SKM-1 (cell line): ENCODE measurements around the gene C10orf62.

Experiments
- DNase-seq: peaks from one replicate; lab custom pipeline; 2025; ENCODE audit not compliant: unreplicated experiment; lab: John Stamatoyannopoulos, UW

The C10orf62 gene

GRCh38 chr10:97584060-97584797 lies 5.3 kb upstream of the C10orf62 start, which contains the start of gene HOGA1:
HOGA1 (plus strand) TSS chr10:97584389; CDS start chr10:97584704, 315 bp downstream.
- no peak for DNase-seq

- DNase-seq: no peak
Observed at GRCh38 chr10:97584798-97585438, 4.6 kb upstream of the C10orf62 start.

GRCh38 chr10:97585439-97585811 lies 4.1 kb upstream of the C10orf62 start:
- no peak for DNase-seq

DNA sequence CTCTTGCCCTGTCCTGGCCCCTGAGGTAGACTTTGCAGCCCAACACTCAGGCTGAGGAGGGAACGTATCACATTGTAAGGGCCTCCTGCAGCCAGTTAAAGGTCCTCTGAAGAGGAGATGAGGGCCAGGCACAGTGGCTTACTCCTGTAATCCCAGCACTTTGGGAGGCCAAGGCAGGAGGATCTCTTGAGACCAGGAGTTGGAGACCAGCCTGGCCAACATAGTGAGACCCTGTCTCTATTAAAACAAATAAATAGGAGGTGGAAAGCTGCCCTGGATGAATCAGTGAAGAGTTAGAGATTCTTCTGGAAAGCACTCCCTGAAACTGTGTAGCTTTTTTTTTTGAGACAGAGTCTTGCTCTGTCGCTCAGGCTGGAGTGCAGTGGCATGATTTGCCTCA lies 2.3 kb upstream of the C10orf62 start:
- DNase-seq: no peak

DNA sequence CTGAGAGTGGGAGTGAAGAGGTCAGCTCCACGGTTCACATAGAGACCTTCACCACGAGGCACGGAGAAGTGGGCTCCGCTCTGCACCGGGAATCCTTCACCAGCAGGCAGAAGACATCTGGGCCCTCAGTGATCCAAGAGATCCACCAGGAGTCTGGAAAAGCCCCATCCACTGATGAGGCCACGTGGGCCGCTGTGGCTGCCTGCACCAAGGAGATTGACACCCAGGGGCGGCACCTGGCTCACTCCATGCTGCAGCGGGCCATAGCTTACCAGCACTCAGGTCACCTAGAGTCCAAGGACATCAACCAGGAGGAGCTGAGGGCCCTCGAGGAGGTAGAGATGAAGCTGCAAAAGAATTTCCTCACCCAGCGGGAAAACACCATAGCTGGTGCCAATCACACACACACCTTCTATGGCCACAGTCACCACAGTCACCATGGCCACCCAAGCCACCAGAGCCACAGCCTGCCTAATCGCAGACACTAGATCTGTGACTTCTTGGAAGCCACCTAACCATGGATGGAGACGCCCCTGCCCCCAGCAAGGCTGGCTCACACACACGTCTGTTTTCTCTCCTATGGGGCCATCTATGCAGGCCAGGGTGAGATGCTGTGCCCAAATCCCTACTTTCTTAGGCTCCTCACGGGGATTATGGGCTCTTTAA lies 694 bp downstream of the C10orf62 start:
- no peak for DNase-seq

- DNase-seq: no peak
Observed at GRCh38 chr10:97590748-97591495, 1.4 kb downstream of the C10orf62 start.

GRCh38 chr10:97593421-97593820 lies 3.9 kb downstream of the C10orf62 start:
- no peak for DNase-seq

GRCh38 chr10:97596101-97597082 lies 6.9 kb downstream of the C10orf62 start:
- DNase-seq: no peak

- no peak for DNase-seq
Observed at GRCh38 chr10:97597778-97598177, 8.3 kb downstream of the C10orf62 start.

DNA sequence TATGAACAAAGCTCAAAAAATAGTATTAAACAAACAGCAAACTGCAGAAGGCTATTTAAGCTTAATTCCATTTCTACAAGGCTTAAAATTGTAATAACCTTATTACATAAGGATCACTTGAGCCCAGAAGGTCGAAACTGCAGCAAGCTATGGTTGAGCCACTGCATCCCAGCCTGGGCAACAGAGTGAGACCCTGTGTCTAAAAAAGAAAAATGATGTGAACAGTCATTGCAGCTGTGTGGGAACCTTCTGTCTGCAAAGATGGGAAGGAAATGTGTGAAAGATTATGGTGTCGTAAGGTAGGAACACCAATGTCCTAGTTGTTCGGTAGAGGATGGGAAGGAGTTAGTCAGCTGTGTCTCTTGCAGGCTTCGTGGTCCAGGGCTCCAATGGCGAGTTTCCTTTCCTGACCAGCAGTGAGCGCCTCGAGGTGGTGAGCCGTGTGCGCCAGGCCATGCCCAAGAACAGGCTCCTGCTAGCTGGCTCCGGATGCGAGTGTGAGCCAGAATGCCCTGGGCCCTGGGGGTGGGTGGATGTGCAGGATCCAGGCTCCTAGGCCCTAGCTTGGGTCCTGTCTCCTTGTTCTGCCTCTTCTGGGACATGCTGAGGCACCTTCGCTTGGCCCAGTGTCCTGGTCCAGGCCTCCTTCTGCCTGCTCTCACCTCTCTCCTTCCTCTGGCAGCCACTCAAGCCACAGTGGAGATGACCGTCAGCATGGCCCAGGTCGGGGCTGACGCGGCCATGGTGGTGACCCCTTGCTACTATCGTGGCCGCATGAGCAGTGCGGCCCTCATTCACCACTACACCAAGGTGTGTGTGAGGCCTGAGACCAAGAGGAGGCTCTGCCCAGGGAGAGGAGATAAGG lies 9.1 kb downstream of the C10orf62 start:
- DNase-seq: no peak

DNA sequence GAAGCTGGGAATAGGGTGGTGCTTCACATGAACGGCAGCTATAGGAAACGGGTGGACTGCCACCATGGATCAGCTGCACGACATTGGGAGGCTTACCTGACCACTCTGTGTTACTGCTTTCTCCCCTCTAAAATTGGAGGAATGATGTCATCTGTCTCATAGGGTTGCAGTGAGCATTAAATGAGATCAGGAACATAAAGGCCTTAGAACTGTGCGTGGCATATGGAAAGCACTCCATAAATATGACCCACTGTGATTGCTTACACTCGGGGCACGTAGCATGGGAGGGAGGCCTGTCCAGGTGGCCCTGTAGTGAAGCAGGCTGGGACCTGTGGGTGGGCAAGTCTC lies 9.7 kb downstream of the C10orf62 start:
- DNase-seq: no peak

GRCh38 chr10:97600616-97601015 lies 11.1 kb downstream of the C10orf62 start:
- DNase-seq: no peak

DNA sequence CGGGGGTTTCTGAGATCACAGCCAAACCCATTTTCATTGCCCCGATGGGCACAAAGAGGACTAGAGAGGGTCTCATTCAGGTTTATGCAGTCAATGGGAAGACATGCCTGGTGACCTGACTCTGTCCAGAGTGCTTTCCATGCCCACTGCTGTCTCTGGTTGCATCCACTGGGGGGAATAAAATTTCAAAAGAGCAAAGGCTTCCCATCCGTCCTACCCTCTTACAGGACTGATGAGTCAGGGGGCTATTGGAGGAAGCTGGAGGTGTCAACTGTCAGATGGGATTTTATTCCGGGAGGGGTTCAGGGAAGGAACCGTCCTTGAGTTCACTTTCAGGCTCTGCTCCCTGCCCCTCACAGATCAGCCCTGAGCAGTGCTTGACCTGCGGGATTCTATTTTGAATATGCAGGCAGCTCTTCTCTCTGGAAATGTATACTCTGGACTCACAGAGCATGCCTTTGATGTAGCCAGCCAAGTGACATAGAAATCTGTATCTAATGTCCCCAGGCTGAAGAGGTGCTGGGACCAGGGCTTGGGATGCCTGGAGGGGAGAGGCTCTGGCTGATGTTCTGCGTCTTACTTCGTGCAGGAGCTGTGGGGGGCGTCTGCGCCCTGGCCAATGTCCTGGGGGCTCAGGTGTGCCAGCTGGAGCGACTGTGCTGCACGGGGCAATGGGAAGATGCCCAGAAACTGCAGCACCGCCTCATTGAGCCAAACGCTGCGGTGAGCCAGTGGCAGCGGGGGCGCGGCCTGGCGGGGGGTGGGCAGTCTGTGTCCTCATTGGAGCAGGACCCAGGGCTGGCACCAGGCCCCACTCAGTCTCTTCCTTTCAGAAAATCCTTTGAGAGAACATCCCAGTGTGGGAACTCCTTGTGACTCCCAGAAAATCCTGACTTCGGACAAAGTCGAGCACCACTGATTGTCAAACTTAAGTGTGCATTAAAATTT lies 12.0 kb downstream of the C10orf62 start:
- no peak for DNase-seq

- no peak for DNase-seq
Observed at GRCh38 chr10:97607095-97607636, 17.6 kb downstream of the C10orf62 start.

DNA sequence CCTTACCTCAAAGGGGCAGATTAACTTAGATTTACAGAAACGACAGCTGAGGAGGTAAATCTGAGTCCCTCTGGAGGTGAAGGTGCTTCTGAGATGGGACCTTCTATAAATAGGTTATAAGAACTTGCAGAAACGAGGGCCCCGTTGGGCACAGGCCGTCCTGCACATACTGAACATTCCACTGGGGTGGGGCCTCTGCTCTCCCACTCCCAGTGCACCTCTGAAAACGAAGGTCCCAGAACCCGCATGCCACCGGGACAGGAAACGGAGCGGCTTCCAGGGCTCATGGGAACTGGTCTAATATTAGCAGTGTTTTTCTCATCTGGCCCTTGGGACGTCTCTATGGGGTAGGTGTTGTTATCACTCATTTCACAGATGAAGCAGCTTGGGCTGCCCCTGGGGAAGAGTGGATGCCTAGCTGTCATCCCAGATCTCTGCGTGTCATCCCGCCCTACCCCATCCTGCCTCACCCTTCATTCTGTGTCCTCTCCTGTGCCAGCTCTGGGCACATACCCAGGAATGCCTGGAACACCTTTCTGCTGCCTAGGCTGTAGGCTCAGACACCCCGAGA lies 19.6 kb downstream of the C10orf62 start:
- no peak for DNase-seq

GRCh38 chr10:97611473-97611872 lies 22.0 kb downstream of the C10orf62 start:
- DNase-seq: no peak

DNA sequence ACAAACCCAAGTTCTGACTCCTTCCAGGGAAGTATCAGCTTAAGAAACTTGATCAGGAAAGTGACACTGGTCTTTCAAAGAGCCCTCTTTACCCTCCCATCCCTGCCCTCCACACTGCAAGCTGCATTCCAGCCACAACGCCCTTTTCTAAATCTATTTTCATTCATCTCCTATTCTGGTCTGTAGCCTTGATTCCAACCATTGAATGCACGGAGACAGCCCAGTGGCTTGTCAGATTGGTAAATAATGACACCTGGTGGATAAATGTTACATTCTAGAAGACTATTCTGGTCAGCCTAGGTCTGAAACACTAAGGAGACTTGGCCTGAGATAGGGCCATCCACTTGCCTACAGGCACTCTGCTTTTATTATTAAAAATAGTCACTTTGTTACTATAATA lies 22.9 kb downstream of the C10orf62 start:
- no peak for DNase-seq

DNA sequence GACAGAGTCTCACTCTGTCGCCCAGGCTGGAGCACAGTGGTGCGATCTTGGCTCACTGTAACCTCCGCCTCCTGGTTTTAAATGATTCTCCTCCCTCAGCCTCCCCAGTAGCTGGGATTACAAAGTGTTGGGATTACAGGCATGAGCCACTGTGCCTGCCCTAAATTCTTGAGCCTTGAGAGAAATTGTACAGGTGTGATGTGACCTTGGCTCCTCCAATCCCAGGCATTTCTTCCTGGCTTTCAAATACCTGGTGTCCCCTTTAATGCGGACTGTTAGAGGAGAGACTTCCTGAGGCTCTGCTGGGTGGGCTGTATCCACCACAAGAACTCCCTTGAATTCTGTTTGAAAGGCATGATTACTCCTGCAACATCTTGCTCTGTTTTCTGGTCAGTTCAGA lies 28.8 kb downstream of the C10orf62 start:
- no peak for DNase-seq
